GM12878 (cell line): ENCODE measurements around the gene MAMDC4. TPM values are rescaled to one million over a fixed set of nuclear protein-coding genes. Genes with fewer than 3 reads are reported as not detected.

ENCODE experiments used
- BACH1 ChIP-seq: fragments of 450-650 bp; IDR thresholded peaks from 2 replicates; pipeline ENCODE4 v1.6.1; 2017; ENCODE audit warnings: mild to moderate bottlenecking, borderline replicate concordance
- CBX3 ChIP-seq: fragments of 200-600 bp; sonication (generic); IDR thresholded peaks from 2 replicates; pipeline ENCODE4 v1.6.1; 2016; ENCODE audit warnings: low read depth, borderline replicate concordance
- CREB1 ChIP-seq: IDR thresholded peaks from 2 replicates; pipeline ENCODE4 v1.6.1; 2012; ENCODE audit warnings: low read depth, mild to moderate bottlenecking, inconsistent platforms
- GATAD2B ChIP-seq: fragments of 450-650 bp; conservative IDR thresholded peaks from 2 replicates; pipeline ENCODE4 v1.6.1; 2017; ENCODE audit warnings: low read depth, mild to moderate bottlenecking, moderate library complexity
- HCFC1 ChIP-seq: fragments of 150-350 bp; IDR thresholded peaks from 2 replicates; pipeline ENCODE4 v1.6.1; 2014; ENCODE audit warnings: low read length
- JUND ChIP-seq: IDR thresholded peaks from 2 replicates; pipeline ENCODE4 v1.6.1; 2012; ENCODE audit warnings: low read depth, mild to moderate bottlenecking, low read length, improper control_type of control experiment, moderate library complexity
- KLF5 ChIP-seq: fragments of 450-650 bp; IDR thresholded peaks from 2 replicates; pipeline ENCODE4 v1.6.1; 2014; ENCODE audit warnings: mild to moderate bottlenecking; ENCODE audit not compliant: partially characterized antibody
- PAX8 ChIP-seq: fragments of 450-650 bp; IDR thresholded peaks from 2 replicates; pipeline ENCODE4 v1.6.1; 2017; ENCODE audit warnings: mild to moderate bottlenecking, moderate library complexity
- RB1 ChIP-seq: fragments of 450-650 bp; formaldehyde crosslinking; IDR thresholded peaks from 2 replicates; pipeline ENCODE4 v1.6.1; 2017; ENCODE audit warnings: mild to moderate bottlenecking, borderline replicate concordance
- SMAD5 ChIP-seq: IDR thresholded peaks from 2 replicates; pipeline ENCODE4 v1.6.1; 2016; ENCODE audit warnings: antibody characterized with exemption, low read depth
- SREBF2 ChIP-seq: IDR thresholded peaks from 2 replicates; pipeline ENCODE4 v1.6.1; 2012; ENCODE audit warnings: mild to moderate bottlenecking, low read length
- TAF1 ChIP-seq: IDR thresholded peaks from 2 replicates; pipeline ENCODE4 v1.6.1; 2011; ENCODE audit warnings: mild to moderate bottlenecking, low read depth, low read length, borderline replicate concordance
- TBL1XR1 ChIP-seq: IDR thresholded peaks from 2 replicates; pipeline ENCODE4 v1.6.1; 2012; ENCODE audit warnings: low read depth, low read length, improper control_type of control experiment
- WRNIP1 ChIP-seq: IDR thresholded peaks from 2 replicates; pipeline ENCODE4 v1.6.1; 2011; ENCODE audit warnings: low read depth, low read length, improper control_type of control experiment, borderline replicate concordance
- ZNF207 ChIP-seq: fragments of 450-650 bp; IDR thresholded peaks from 2 replicates; pipeline ENCODE4 v1.6.1; 2014; ENCODE audit warnings: antibody characterized with exemption, mild to moderate bottlenecking, borderline replicate concordance
- ZZZ3 ChIP-seq: IDR thresholded peaks from 2 replicates; pipeline ENCODE4 v1.6.1; 2011; ENCODE audit warnings: low read depth; ENCODE audit not compliant: control insufficient read depth, insufficient read length
- polyA plus RNA-seq, 11 experiments: library from polyadenylated mRNA; depleted of rRNA in 4 of 11; unstranded in 6 of 11; stranded (reverse) in 5 of 11; fragments of >200 nt; fragmentation: Nextera tagmentation in 4 of 11; fragmentation: Illumina TruSeq in 1 of 11; extraction: Ambion mirVana in 4 of 11; extraction: Trizol in 1 of 11; gene quantifications; 1 replicate in 1 of 11; 2 replicates in 10 of 11; pipeline versions ENCODE4 v1.2.1 to v1.2.3, GENCODE V29; 2011 to 2016; ENCODE audit warnings: inconsistent platforms in 2 of 11, missing spikeins in 2 of 11, low read depth in 1 of 11
- total RNA-seq, 4 experiments: library from RNA; depleted of rRNA in 3 of 4; stranded (reverse); fragments of >200 nt in 3 of 4; fragmentation: Illumina TruSeq in 1 of 4; extraction: Trizol in 1 of 4; gene quantifications; 2 replicates each; pipeline versions ENCODE4 v1.2.1 to v1.2.3, GENCODE V29; 2013 to 2021
- TF ChIP-seq, protein P1 (sequence below): fragments of 450-650 bp; IDR thresholded peaks from 2 replicates; pipeline ENCODE4 v1.6.1; 2017; ENCODE audit warnings: borderline replicate concordance
- TF ChIP-seq, protein P2 (sequence below): fragments of 450-650 bp; conservative IDR thresholded peaks from 2 replicates; pipeline ENCODE4 v1.6.1; 2017; ENCODE audit warnings: mild to moderate bottlenecking, moderate library complexity
- TF ChIP-seq, protein P3 (sequence below): IDR thresholded peaks from 2 replicates; pipeline ENCODE4 v1.6.1; 2011; ENCODE audit warnings: mild to moderate bottlenecking, low read depth, low read length, moderate library complexity; ENCODE audit not compliant: insufficient replicate concordance
- TF ChIP-seq, protein P4 (sequence below): IDR thresholded peaks from 2 replicates; pipeline ENCODE4 v1.6.1; 2012; ENCODE audit warnings: improper control_type of control experiment, low read depth, low read length; ENCODE audit not compliant: insufficient replicate concordance

The MAMDC4 gene
- total and polyA plus RNA-seq, 10 of the 15 experiments (the other 5 are each of a cell fraction or from before 2014, with no cell fraction given): 0.22 to 5.7 (median 2.4) TPM; not detected in 1

DNA sequence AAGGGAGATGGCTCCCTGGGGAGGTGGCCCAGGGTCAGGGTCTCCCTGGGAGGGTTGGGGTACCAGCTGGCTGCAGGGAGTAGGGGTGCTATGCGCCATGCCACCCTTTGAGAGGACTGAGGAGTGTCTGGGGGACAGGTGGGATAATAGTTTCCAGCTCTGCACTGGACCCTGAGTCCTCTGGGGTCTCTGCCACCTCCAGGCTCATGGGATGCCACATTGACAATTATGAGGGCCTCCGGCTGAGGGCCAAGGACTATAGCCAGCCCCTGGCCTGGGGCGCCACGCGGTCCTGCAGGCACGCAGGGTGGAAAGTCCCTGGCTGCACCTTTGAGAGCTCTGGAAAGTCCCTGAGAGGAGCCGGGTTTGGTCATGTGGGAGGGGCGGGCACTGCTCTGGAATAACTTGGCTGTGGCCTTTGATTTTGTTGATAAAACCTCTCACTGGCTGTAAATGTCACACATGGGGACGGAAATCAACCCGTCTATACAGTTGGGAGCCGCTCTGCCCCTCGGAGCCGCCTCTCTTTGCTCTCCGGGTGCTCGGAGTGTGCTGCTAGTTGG, 50.2 kb downstream of the MAMDC4 start (continued):
- TF ChIP-seq KLF5 (peak; percentile 53), PAX8 (no peak), SREBF2 (no peak), CREB1 (peak; percentile 47; the same call in 1 of the 2 replicates), SMAD5 (no peak), GATAD2B (no peak; the same call in none of the 2 replicates), ZNF207 (0 out of 2 replicates have a peak, but pooled peaks have one; percentile 52), HCFC1 (no peak), WRNIP1 (no peak), TBL1XR1 (peak; percentile 64), RB1 (no peak), ZZZ3 (no peak), BACH1 (peak; percentile 15; the same call in 1 of the 2 replicates), CBX3 (no peak), JUND (no peak), TAF1 (0 out of 2 replicates have a peak, but pooled peaks have one; percentile 23)
- TF ChIP-seq, protein P1, sequence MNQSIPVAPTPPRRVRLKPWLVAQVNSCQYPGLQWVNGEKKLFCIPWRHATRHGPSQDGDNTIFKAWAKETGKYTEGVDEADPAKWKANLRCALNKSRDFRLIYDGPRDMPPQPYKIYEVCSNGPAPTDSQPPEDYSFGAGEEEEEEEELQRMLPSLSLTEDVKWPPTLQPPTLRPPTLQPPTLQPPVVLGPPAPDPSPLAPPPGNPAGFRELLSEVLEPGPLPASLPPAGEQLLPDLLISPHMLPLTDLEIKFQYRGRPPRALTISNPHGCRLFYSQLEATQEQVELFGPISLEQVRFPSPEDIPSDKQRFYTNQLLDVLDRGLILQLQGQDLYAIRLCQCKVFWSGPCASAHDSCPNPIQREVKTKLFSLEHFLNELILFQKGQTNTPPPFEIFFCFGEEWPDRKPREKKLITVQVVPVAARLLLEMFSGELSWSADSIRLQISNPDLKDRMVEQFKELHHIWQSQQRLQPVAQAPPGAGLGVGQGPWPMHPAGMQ: no peak
- TF ChIP-seq, protein P2, sequence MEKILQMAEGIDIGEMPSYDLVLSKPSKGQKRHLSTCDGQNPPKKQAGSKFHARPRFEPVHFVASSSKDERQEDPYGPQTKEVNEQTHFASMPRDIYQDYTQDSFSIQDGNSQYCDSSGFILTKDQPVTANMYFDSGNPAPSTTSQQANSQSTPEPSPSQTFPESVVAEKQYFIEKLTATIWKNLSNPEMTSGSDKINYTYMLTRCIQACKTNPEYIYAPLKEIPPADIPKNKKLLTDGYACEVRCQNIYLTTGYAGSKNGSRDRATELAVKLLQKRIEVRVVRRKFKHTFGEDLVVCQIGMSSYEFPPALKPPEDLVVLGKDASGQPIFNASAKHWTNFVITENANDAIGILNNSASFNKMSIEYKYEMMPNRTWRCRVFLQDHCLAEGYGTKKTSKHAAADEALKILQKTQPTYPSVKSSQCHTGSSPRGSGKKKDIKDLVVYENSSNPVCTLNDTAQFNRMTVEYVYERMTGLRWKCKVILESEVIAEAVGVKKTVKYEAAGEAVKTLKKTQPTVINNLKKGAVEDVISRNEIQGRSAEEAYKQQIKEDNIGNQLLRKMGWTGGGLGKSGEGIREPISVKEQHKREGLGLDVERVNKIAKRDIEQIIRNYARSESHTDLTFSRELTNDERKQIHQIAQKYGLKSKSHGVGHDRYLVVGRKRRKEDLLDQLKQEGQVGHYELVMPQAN: no peak
- TF ChIP-seq, protein P3, sequence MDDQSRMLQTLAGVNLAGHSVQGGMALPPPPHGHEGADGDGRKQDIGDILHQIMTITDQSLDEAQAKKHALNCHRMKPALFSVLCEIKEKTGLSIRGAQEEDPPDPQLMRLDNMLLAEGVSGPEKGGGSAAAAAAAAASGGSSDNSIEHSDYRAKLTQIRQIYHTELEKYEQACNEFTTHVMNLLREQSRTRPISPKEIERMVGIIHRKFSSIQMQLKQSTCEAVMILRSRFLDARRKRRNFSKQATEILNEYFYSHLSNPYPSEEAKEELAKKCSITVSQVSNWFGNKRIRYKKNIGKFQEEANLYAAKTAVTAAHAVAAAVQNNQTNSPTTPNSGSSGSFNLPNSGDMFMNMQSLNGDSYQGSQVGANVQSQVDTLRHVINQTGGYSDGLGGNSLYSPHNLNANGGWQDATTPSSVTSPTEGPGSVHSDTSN: no peak
- TF ChIP-seq, protein P4, sequence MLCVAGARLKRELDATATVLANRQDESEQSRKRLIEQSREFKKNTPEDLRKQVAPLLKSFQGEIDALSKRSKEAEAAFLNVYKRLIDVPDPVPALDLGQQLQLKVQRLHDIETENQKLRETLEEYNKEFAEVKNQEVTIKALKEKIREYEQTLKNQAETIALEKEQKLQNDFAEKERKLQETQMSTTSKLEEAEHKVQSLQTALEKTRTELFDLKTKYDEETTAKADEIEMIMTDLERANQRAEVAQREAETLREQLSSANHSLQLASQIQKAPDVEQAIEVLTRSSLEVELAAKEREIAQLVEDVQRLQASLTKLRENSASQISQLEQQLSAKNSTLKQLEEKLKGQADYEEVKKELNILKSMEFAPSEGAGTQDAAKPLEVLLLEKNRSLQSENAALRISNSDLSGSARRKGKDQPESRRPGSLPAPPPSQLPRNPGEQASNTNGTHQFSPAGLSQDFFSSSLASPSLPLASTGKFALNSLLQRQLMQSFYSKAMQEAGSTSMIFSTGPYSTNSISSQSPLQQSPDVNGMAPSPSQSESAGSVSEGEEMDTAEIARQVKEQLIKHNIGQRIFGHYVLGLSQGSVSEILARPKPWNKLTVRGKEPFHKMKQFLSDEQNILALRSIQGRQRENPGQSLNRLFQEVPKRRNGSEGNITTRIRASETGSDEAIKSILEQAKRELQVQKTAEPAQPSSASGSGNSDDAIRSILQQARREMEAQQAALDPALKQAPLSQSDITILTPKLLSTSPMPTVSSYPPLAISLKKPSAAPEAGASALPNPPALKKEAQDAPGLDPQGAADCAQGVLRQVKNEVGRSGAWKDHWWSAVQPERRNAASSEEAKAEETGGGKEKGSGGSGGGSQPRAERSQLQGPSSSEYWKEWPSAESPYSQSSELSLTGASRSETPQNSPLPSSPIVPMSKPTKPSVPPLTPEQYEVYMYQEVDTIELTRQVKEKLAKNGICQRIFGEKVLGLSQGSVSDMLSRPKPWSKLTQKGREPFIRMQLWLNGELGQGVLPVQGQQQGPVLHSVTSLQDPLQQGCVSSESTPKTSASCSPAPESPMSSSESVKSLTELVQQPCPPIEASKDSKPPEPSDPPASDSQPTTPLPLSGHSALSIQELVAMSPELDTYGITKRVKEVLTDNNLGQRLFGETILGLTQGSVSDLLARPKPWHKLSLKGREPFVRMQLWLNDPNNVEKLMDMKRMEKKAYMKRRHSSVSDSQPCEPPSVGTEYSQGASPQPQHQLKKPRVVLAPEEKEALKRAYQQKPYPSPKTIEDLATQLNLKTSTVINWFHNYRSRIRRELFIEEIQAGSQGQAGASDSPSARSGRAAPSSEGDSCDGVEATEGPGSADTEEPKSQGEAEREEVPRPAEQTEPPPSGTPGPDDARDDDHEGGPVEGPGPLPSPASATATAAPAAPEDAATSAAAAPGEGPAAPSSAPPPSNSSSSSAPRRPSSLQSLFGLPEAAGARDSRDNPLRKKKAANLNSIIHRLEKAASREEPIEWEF: no peak
